GM23248 (cell line): ENCODE results near the gene C2CD2. TPM values are rescaled to one million over a fixed set of nuclear protein-coding genes. Genes with fewer than 3 reads are reported as not detected.

ENCODE experiments used
- DNase-seq: peaks from one replicate; pipeline ENCODE4 v3.0.0-alpha.2; 2015
- H2AFZ ChIP-seq: fragments of 200-600 bp; sonication (generic); 2 replicates; pipeline ENCODE4 v1.6.1; 2016; ENCODE audit warnings: antibody characterized with exemption
- H3F3A ChIP-seq: fragments of 200-600 bp; sonication (generic); 2 replicates; pipeline ENCODE4 v1.6.1; 2016; ENCODE audit warnings: mild to moderate bottlenecking, antibody characterized with exemption, mixed run types; ENCODE audit not compliant: insufficient read depth
- H3K27ac ChIP-seq: fragments of 200-600 bp; sonication (generic); 2 replicates; pipeline ENCODE4 v1.5.1; 2016; ENCODE audit warnings: mild to moderate bottlenecking
- H3K27me3 ChIP-seq: fragments of 200-600 bp; sonication (generic); replicated peaks from 2 replicates; pipeline ENCODE4 v1.6.1; 2016; ENCODE audit warnings: mild to moderate bottlenecking; ENCODE audit not compliant: insufficient read depth
- H3K36me3 ChIP-seq: fragments of 200-600 bp; sonication (generic); 2 replicates; pipeline ENCODE4 v1.6.1; 2016; ENCODE audit warnings: low read depth, mild to moderate bottlenecking
- H3K4me1 ChIP-seq: fragments of 200-600 bp; sonication (generic); 2 replicates; pipeline ENCODE4 v1.6.1; 2016; ENCODE audit warnings: mild to moderate bottlenecking; ENCODE audit not compliant: insufficient read depth
- H3K4me2 ChIP-seq: fragments of 200-600 bp; sonication (generic); one replicate; pipeline ENCODE4 v1.6.1; 2016; ENCODE audit warnings: mild to moderate bottlenecking; ENCODE audit not compliant: unreplicated experiment
- H3K4me3 ChIP-seq: fragments of 200-600 bp; sonication (generic); 2 replicates; pipeline ENCODE4 v1.5.1; 2016; ENCODE audit warnings: mild to moderate bottlenecking
- H3K79me2 ChIP-seq: fragments of 200-600 bp; sonication (generic); 2 replicates; pipeline ENCODE4 v1.6.1; 2016; ENCODE audit warnings: mild to moderate bottlenecking; ENCODE audit not compliant: insufficient read depth
- H3K9ac ChIP-seq: fragments of 200-600 bp; sonication (generic); 2 replicates; pipeline ENCODE4 v1.6.1; 2016; ENCODE audit warnings: mild to moderate bottlenecking
- H3K9me2 ChIP-seq: fragments of 200-600 bp; sonication (generic); 2 replicates; pipeline ENCODE4 v1.6.1; 2016; ENCODE audit warnings: mixed run types, mild to moderate bottlenecking, moderate library complexity; ENCODE audit not compliant: insufficient read depth
- H3K9me3 ChIP-seq: fragments of 200-600 bp; sonication (generic); one replicate; pipeline ENCODE4 v1.6.1; 2017; ENCODE audit warnings: low read depth
- H4K20me1 ChIP-seq: fragments of 200-600 bp; sonication (generic); 2 replicates; pipeline ENCODE4 v1.6.0; 2016; ENCODE audit not compliant: insufficient read depth
- EZH2 ChIP-seq: fragments of 200-600 bp; sonication (generic); IDR thresholded peaks from 2 replicates; pipeline ENCODE4 v1.6.1; 2018; ENCODE audit warnings: antibody characterized with exemption, mild to moderate bottlenecking; ENCODE audit not compliant: insufficient read depth, poor library complexity, severe bottlenecking
- EZH2phosphoT487 ChIP-seq: fragments of 200-600 bp; sonication (generic); IDR thresholded peaks from 2 replicates; pipeline ENCODE4 v1.6.1; 2018; ENCODE audit warnings: antibody characterized with exemption, moderate library complexity, mild to moderate bottlenecking, low read depth; ENCODE audit not compliant: insufficient read depth
- WGBS, 2 experiments: methylation state at CpG; one replicate each; pipeline ENCODE4 v1.1.6; 2015 to 2017; ENCODE audit warnings: low lambda C conversion rate in 2 of 2, low coverage in 1 of 2; ENCODE audit errors: missing lambda C conversion rate in 2 of 2; 5-methylcytosine and 5-hydroxymethylcytosine counted together
- in situ Hi-C: fragments of 300-500 bp; cut with MboI; formaldehyde crosslinking; loops from 2 replicates; pipeline ENCODE4 v1.15.0; 2020
- polyA plus RNA-seq: library from polyadenylated mRNA; unstranded; fragments of >200 nt; fragmentation: Nextera tagmentation; extraction: Ambion mirVana; gene quantifications from 2 replicates; pipeline ENCODE4 v1.2.1, GENCODE V29; 2016
- total RNA-seq: library from RNA; depleted of rRNA; stranded (reverse); fragments of >200 nt; shearing (Covaris generic); gene quantifications from 2 replicates; pipeline ENCODE4 v1.2.3, GENCODE V29; 2014

C2CD2 gene
- total and polyA plus RNA-seq, 2 experiments from 2014 or later, result 7.6 to 12.2 TPM

DNA sequence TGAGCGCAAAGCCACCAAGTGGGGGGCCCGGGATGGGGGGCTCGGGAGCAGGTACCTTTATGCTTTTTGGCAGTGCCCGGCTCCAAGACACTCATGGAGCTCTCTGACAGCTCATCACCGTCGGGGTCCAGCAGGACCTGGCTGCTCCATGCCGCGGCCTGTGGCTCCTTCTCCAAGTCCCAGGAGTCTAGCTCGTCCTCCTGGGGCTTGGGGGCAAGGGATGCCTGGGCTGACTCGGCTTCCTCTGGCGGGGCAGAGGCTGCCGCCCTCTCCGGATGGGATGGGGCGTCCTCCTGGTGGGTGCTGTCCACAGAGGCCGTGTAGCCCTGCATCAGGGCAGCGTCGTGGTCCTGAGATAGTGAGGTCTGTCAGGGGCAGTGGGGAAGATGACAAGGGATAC is 54.8 kb downstream of the C2CD2 start:
- Histone ChIP-seq H3K4me2 (no peak overlapping the region), H4K20me1 (no peaks in the 10 kb centered on the region), H3K4me1 (no peaks in the 10 kb centered on the region), H3K9ac (no peak overlapping the region), H3K9me2 (no peaks in the 10 kb centered on the region), H2AFZ (no peak overlapping the region), H3K79me2 (no peaks in the 10 kb centered on the region), H3K27ac (no peak overlapping the region), H3K36me3 (no peaks in the 10 kb centered on the region; the same call in 1 of the 2 replicates), H3F3A (no peaks in the 10 kb centered on the region), H3K9me3 (no peaks in the 10 kb centered on the region), H3K27me3 (no peaks in the 10 kb centered on the region), H3K4me3 (no peak overlapping the region)
- 90 to 93% methylated on average over 17 of the region's 17 CpGs for WGBS, 2 experiments
- TF ChIP-seq EZH2phosphoT487, result no peak
- no peak for TF ChIP-seq EZH2
- in situ Hi-C loops, result no loop called here
- no peak for DNase-seq

GRCh38 chr21:41897700-41898099 is 56.1 kb downstream of the C2CD2 start:
- H3K4me1 ChIP-seq, result no peaks in the 10 kb centered on the region
- no peaks in the 10 kb centered on the region for H3F3A ChIP-seq
- no peak overlapping the region for H3K27ac ChIP-seq
- H3K4me2 ChIP-seq, result no peak overlapping the region
- H3K36me3 ChIP-seq, result no peaks in the 10 kb centered on the region; the same call in 1 of the 2 replicates
- no peaks in the 10 kb centered on the region for H3K9me3 ChIP-seq
- no peaks in the 10 kb centered on the region for H3K79me2 ChIP-seq
- TF ChIP-seq EZH2 (no peak), EZH2phosphoT487 (no peak)
- no peak overlapping the region for H2AFZ ChIP-seq
- H3K9ac ChIP-seq, result no peak overlapping the region
- H3K27me3 ChIP-seq, result no peaks in the 10 kb centered on the region
- in situ Hi-C loops, result no loop called here
- no peak for DNase-seq
- WGBS, 2 experiments, result 94 to 96% methylated on average over 8 of the region's 8 CpGs
- no peaks in the 10 kb centered on the region for H3K9me2 ChIP-seq
- no peaks in the 10 kb centered on the region for H4K20me1 ChIP-seq
- H3K4me3 ChIP-seq, result no peak overlapping the region

DNA sequence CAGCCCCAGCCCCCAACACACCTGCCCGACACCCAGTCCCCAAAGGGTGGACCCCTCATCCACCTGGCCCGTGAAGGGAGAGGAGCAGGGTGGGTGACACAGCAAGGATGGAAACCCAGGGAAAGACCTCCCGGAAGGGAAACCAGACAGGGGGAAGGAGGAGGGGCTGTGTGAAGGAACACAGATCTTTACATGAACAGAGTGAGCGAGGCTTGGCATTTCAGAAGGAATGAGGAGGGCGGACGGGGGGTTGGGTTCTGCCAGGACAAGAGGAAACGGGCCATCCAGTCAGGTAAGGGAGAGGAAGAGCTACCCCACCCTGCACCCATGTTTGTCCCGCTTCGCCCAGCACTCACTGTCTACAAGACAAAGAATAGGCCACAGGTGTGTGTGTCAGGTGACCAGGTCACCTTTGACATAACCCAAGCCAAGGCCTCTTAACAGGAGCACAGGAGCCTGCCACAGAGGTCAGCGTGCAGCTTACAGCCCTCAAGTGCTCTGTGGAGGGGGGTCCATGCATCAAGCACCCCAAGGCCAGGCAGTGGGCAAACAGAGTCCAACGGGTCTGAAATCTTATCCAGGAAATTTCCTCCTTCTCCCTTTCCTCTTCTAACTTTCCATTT is 56.7 kb downstream of the C2CD2 start:
- no peaks in the 10 kb centered on the region for H3F3A ChIP-seq
- no peaks in the 10 kb centered on the region for H3K79me2 ChIP-seq
- H3K4me3 ChIP-seq, result no peak overlapping the region
- no peaks in the 10 kb centered on the region for H3K9me2 ChIP-seq
- no peak for DNase-seq
- H3K9me3 ChIP-seq, result no peaks in the 10 kb centered on the region
- 87 to 92% methylated on average over 9 to 11 of the region's 11 CpGs for WGBS, 2 experiments
- H3K4me2 ChIP-seq, result no peak overlapping the region
- H3K9ac ChIP-seq, result no peak overlapping the region
- no peak overlapping the region for H2AFZ ChIP-seq
- H3K27ac ChIP-seq, result no peak overlapping the region
- H4K20me1 ChIP-seq, result no peaks in the 10 kb centered on the region
- no peaks in the 10 kb centered on the region; the same call in 1 of the 2 replicates for H3K36me3 ChIP-seq
- no peaks in the 10 kb centered on the region for H3K4me1 ChIP-seq
- in situ Hi-C loops, result no loop called here
- TF ChIP-seq EZH2phosphoT487, result no peak
- no peak for TF ChIP-seq EZH2
- H3K27me3 ChIP-seq, result no peaks in the 10 kb centered on the region

GRCh38 chr21:41895643-41896493 is 58.0 kb downstream of the C2CD2 start:
- Histone ChIP-seq H3K4me3 (no peak overlapping the region), H3K4me2 (no peak overlapping the region), H2AFZ (no peak overlapping the region), H3K9me3 (no peaks in the 10 kb centered on the region), H3K79me2 (no peaks in the 10 kb centered on the region), H3K9me2 (no peaks in the 10 kb centered on the region), H3K27me3 (no peaks in the 10 kb centered on the region), H3K4me1 (no peaks in the 10 kb centered on the region), H3F3A (no peaks in the 10 kb centered on the region), H3K9ac (no peak overlapping the region), H3K27ac (no peak overlapping the region), H4K20me1 (no peaks in the 10 kb centered on the region), H3K36me3 (no peaks in the 10 kb centered on the region)
- TF ChIP-seq EZH2 (no peak), EZH2phosphoT487 (no peak)
- in situ Hi-C loops, result no loop called here
- DNase-seq, result no peak
- 90 to 91% methylated on average over 22 of the region's 22 CpGs for WGBS, 2 experiments
